Measurements from ENCODE around the gene MANEAL. TPM values are rescaled to one million over a fixed set of nuclear protein-coding genes. Genes with fewer than 3 reads are reported as not detected.

Gene MANEAL
- total RNA-seq, 1 experiment from 2014 or later, result 6.4 TPM

- DNase-seq (ENCODE audit: low spot score) (no peak), ATAC-seq (no peak)
- peaks cover 5% of the 10 kb centered on the region for H3K36me3 Mint-ChIP-seq
- TF ChIP-seq SMAD4 (CRISPR knock-in tag; IDR thresholded peaks at IDR 0.05), result no peak
- TF ChIP-seq, protein P1, sequence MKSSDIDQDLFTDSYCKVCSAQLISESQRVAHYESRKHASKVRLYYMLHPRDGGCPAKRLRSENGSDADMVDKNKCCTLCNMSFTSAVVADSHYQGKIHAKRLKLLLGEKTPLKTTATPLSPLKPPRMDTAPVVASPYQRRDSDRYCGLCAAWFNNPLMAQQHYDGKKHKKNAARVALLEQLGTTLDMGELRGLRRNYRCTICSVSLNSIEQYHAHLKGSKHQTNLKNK (CRISPR knock-in tag; IDR thresholded peaks at IDR 0.05), result no peak
- TF ChIP-seq ZNF512 (CRISPR knock-in tag; IDR thresholded peaks at IDR 0.05; ENCODE audit: borderline replicate concordance), result no peak
- TF ChIP-seq GRHL2 (CRISPR knock-in tag; IDR thresholded peaks at IDR 0.05; ENCODE audit: insufficient replicate concordance, severe bottlenecking), result no peak
- TF ChIP-seq ZNF671 (CRISPR knock-in tag; IDR thresholded peaks at IDR 0.05), result no peak
- no peak for TF ChIP-seq ESRRA (CRISPR knock-in tag; IDR thresholded peaks at IDR 0.05; ENCODE audit: borderline replicate concordance)
- no peak for TF ChIP-seq IRF2 (CRISPR knock-in tag; IDR thresholded peaks at IDR 0.05; ENCODE audit: borderline replicate concordance, low read depth)
- no peak for TF ChIP-seq NR2C2 (CRISPR knock-in tag; IDR thresholded peaks at IDR 0.05)
- no peak for TF ChIP-seq JAZF1 (CRISPR knock-in tag; IDR thresholded peaks at IDR 0.05)
- TF ChIP-seq, protein P2, sequence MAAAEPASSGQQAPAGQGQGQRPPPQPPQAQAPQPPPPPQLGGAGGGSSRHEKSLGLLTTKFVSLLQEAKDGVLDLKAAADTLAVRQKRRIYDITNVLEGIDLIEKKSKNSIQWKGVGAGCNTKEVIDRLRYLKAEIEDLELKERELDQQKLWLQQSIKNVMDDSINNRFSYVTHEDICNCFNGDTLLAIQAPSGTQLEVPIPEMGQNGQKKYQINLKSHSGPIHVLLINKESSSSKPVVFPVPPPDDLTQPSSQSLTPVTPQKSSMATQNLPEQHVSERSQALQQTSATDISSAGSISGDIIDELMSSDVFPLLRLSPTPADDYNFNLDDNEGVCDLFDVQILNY (CRISPR knock-in tag; IDR thresholded peaks at IDR 0.05), result no peak
- no peak for TF ChIP-seq KAT7 (CRISPR knock-in tag; IDR thresholded peaks at IDR 0.05; ENCODE audit: borderline replicate concordance)
- no peak for TF ChIP-seq CBFB (CRISPR knock-in tag; IDR thresholded peaks at IDR 0.05; ENCODE audit: low read depth)
- no peak for TF ChIP-seq ZBTB21 (CRISPR knock-in tag; IDR thresholded peaks at IDR 0.05; ENCODE audit: borderline replicate concordance)
- TF ChIP-seq SOX15 (CRISPR knock-in tag; IDR thresholded peaks at IDR 0.05), result no peak
- no peak for TF ChIP-seq ZNF219 (CRISPR knock-in tag; IDR thresholded peaks at IDR 0.05; ENCODE audit: borderline replicate concordance)
- TF ChIP-seq, protein P3, sequence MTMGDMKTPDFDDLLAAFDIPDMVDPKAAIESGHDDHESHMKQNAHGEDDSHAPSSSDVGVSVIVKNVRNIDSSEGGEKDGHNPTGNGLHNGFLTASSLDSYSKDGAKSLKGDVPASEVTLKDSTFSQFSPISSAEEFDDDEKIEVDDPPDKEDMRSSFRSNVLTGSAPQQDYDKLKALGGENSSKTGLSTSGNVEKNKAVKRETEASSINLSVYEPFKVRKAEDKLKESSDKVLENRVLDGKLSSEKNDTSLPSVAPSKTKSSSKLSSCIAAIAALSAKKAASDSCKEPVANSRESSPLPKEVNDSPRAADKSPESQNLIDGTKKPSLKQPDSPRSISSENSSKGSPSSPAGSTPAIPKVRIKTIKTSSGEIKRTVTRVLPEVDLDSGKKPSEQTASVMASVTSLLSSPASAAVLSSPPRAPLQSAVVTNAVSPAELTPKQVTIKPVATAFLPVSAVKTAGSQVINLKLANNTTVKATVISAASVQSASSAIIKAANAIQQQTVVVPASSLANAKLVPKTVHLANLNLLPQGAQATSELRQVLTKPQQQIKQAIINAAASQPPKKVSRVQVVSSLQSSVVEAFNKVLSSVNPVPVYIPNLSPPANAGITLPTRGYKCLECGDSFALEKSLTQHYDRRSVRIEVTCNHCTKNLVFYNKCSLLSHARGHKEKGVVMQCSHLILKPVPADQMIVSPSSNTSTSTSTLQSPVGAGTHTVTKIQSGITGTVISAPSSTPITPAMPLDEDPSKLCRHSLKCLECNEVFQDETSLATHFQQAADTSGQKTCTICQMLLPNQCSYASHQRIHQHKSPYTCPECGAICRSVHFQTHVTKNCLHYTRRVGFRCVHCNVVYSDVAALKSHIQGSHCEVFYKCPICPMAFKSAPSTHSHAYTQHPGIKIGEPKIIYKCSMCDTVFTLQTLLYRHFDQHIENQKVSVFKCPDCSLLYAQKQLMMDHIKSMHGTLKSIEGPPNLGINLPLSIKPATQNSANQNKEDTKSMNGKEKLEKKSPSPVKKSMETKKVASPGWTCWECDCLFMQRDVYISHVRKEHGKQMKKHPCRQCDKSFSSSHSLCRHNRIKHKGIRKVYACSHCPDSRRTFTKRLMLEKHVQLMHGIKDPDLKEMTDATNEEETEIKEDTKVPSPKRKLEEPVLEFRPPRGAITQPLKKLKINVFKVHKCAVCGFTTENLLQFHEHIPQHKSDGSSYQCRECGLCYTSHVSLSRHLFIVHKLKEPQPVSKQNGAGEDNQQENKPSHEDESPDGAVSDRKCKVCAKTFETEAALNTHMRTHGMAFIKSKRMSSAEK (CRISPR knock-in tag; IDR thresholded peaks at IDR 0.05; ENCODE audit: borderline replicate concordance), result no peak
- TF ChIP-seq ERG (CRISPR knock-in tag; IDR thresholded peaks at IDR 0.05), result no peak
- TF ChIP-seq, protein P4, sequence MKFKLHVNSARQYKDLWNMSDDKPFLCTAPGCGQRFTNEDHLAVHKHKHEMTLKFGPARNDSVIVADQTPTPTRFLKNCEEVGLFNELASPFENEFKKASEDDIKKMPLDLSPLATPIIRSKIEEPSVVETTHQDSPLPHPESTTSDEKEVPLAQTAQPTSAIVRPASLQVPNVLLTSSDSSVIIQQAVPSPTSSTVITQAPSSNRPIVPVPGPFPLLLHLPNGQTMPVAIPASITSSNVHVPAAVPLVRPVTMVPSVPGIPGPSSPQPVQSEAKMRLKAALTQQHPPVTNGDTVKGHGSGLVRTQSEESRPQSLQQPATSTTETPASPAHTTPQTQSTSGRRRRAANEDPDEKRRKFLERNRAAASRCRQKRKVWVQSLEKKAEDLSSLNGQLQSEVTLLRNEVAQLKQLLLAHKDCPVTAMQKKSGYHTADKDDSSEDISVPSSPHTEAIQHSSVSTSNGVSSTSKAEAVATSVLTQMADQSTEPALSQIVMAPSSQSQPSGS (CRISPR knock-in tag; IDR thresholded peaks at IDR 0.05; ENCODE audit: borderline replicate concordance, low read depth), result no peak
- TF ChIP-seq ZNF396 (CRISPR knock-in tag; IDR thresholded peaks at IDR 0.05; ENCODE audit: borderline replicate concordance), result no peak
- POLR2A ChIA-PET, result interaction anchor here (0.6 to 1.0 kb wide), 3 partner anchors 43 to 617 kb away, joined by 3 to 4 read pairs (median 4); partner anchors contain the start of genes C1orf122 and YRDC
- no peaks in the 10 kb centered on the region for H3K9me3 Mint-ChIP-seq
- no peak overlapping the region for H3K4me3 Mint-ChIP-seq
- no peaks in the 10 kb centered on the region for H3K4me1 Mint-ChIP-seq
- no peaks in the 10 kb centered on the region for H3K27me3 Mint-ChIP-seq (ENCODE audit: low read depth)
- H3K27ac Mint-ChIP-seq, result no peak overlapping the region
- CTCF ChIA-PET, result interaction anchor here (0.7 to 4.6 kb wide), 2 partner anchors 9 to 11 kb away, joined by 6 to 26 read pairs; partner anchors contain the start of gene MTF1
These were observed 56.8 kb downstream of the MANEAL start for GRCh38 chr1:37850352-37850955.

Other genes starting within 250 kb of the MANEAL start
- 18.3 to 19.7 TPM (median 19.1 TPM) in 3 replicates for gene SNIP1, start 239.6 kb upstream of the MANEAL start, total RNA-seq (2021)
- 10.5 to 14.6 TPM (median 13.5 TPM) in 3 replicates for gene DNALI1, start 236.9 kb upstream of the MANEAL start, total RNA-seq (2021)
- 72.3 to 92.8 TPM (median 75.9 TPM) in 3 replicates for gene GNL2, start 197.9 kb upstream of the MANEAL start, total RNA-seq (2021)
- gene RSPO1, start 159.0 kb upstream of the MANEAL start, total RNA-seq (2021), result 0.11 to 0.16 TPM (median 0.13 TPM) in 3 replicates
- 42.1 to 47.7 TPM (median 43.3 TPM) in 3 replicates for gene CDCA8, start 101.3 kb upstream of the MANEAL start, total RNA-seq (2021)
- 1.3 to 1.5 TPM (median 1.3 TPM) in 3 replicates for gene EPHA10, start 28.7 kb upstream of the MANEAL start, total RNA-seq (2021)
- 42.5 to 50.7 TPM (median 45.9 TPM) in 3 replicates for gene C1orf122, start 13.9 kb downstream of the MANEAL start, total RNA-seq (2021)
- gene YRDC, start 14.4 kb downstream of the MANEAL start, total RNA-seq (2021), result 20.1 to 24.6 TPM (median 22.7 TPM) in 3 replicates
- gene MTF1, start 65.7 kb downstream of the MANEAL start, total RNA-seq (2021), result 10.1 to 12.2 TPM (median 10.9 TPM) in 3 replicates
- gene INPP5B, start 153.2 kb downstream of the MANEAL start, total RNA-seq (2021), result 26.8 to 29.4 TPM (median 27.3 TPM) in 3 replicates
- gene SF3A3, start 196.2 kb downstream of the MANEAL start, total RNA-seq (2021), result 96.5 to 126 TPM (median 96.5 TPM) in 3 replicates
- gene FHL3, start 211.7 kb downstream of the MANEAL start, total RNA-seq (2021), result 28.1 to 34.4 TPM (median 28.1 TPM) in 3 replicates
- gene UTP11, start 218.9 kb downstream of the MANEAL start, total RNA-seq (2021), result 41.3 to 42.6 TPM (median 42.2 TPM) in 3 replicates